Body of pancreas (tissue), 4 donors: Measurements from ENCODE around the gene ENOX2.

Experiments
- POLR2A ChIP-seq, 3 donors: fragments of 450-650 bp; IDR thresholded peaks; one replicate each; pipeline ENCODE4 v1.6.1; 2016; ENCODE audit warnings: antibody characterized with exemption in 3 of 3, mild to moderate bottlenecking in 2 of 3
- TF ChIP-seq, protein P1 (sequence below), 7 experiments: fragments of 450-650 bp in 4 of 7; fragments of 200-600 bp in 3 of 7; sonication (generic) in 3 of 7; IDR thresholded peaks; one replicate each; pipeline ENCODE4 v1.5.1; 2016 to 2019; ENCODE audit warnings: antibody characterized with exemption in 7 of 7

DNA sequence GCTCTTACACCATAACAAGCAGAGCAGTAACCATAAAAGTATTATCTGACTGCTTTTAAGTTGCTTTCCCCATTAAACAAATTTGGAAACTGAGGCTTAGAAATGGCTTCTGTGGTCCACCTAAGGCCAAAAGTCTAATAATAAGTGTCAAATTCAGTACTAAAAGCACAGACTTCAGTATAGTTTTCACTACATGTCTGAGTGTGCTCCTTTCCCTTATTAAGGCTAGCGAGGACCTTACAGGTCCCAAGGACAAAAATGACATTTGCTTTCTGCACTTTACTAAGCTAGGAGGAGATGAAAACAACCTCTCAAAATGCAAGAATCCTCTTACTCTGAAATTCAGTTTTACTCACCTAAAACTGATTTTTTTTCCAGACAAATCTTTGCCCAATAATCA, 127.2 kb downstream of the ENOX2 start:
- TF ChIP-seq, protein P1, sequence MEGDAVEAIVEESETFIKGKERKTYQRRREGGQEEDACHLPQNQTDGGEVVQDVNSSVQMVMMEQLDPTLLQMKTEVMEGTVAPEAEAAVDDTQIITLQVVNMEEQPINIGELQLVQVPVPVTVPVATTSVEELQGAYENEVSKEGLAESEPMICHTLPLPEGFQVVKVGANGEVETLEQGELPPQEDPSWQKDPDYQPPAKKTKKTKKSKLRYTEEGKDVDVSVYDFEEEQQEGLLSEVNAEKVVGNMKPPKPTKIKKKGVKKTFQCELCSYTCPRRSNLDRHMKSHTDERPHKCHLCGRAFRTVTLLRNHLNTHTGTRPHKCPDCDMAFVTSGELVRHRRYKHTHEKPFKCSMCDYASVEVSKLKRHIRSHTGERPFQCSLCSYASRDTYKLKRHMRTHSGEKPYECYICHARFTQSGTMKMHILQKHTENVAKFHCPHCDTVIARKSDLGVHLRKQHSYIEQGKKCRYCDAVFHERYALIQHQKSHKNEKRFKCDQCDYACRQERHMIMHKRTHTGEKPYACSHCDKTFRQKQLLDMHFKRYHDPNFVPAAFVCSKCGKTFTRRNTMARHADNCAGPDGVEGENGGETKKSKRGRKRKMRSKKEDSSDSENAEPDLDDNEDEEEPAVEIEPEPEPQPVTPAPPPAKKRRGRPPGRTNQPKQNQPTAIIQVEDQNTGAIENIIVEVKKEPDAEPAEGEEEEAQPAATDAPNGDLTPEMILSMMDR (IDR thresholded peaks at IDR 0.05) = no peak
- TF ChIP-seq POLR2A (IDR thresholded peaks at IDR 0.05) = no peak
